Activated CD4-positive, alpha-beta T cell treated with anti-CD3 and anti-CD28 coated beads, Interleukin-2, Interleukin-4, amounts not matched to agents 100 ng/mL and 50 ng/mL, durations not matched to agents 16 hours and 8 hours (primary cell): ENCODE data around the gene ZDHHC9.
A peak's percentile ranks its signal among the peaks of the same experiment; 100 is the strongest.
"Not testable (repeated sequence)": the region's sequence is repeated elsewhere in the genome, so short reads cannot be mapped to it uniquely, and the experiment has no call there.

Experiments
- DNase-seq: peaks from one replicate; pipeline ENCODE4 v3.0.0-alpha.2; 2020; ENCODE audit warnings: low spot score

Gene ZDHHC9

DNA sequence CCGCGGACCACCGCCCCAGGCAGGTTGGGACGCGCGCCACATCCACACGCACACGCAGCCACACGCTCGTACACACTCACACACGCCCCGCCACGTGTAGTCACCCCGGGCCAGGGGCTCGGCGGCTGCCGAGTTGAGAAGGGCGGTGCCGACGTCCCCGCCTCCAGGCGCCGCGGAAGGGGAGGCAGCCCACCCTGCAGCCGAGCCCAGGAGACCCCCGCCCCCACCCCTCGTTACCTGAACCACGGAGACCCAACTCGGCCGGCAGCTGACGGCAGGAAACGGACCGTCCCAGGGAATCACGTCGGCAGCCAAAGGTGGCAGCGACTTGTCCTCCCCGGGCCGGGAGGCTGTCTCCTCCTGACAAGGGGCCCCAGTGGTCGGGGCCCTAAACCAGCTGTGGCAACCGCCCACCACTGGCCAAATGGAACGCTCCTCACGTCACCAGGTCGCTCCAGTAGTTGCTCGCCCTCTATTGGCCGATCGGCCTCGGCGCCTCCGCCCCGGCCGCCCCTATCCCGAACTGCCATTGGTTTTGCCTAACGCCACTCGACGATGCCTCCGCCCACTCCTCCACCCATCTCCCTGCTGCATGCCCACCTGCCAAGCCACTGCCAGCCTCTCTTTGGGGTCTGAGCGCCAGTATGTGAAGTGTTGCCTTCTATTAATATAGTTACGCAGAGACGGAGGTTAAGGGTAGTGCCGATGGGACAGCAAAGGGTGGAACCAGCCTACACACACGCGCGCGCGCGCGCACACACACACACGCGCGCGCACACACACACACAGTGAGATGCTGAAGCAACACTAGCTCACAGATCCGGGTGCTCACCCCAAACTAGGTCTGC is at the start of gene ZDHHC9:
ZDHHC9 (minus strand) TSS at position 428 of the 848 bp plus-strand sequence. CDS start 1,941 bp downstream, outside the sequence.
- peak; percentile 87 for DNase-seq

DNA sequence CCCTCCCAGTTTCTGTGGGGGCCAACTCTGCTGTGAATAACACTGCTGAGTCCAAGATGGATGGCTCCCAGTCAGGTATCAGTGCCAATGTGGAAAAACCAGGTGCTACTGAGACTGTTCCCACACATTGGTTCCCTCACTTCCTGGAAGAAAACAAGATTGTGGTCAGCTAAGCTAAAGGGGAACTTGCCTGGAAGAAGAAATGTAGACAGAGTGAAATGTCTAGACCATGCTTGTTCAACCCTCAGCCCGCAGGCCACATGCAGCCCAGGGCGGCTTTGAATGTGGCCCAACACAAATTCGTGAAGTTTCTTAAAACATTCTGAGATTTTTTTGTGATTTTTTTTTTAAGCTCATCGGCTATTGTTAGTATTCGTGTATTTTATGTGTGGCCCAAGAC is 33.7 kb upstream of the ZDHHC9 start:
- no peak for DNase-seq

DNA sequence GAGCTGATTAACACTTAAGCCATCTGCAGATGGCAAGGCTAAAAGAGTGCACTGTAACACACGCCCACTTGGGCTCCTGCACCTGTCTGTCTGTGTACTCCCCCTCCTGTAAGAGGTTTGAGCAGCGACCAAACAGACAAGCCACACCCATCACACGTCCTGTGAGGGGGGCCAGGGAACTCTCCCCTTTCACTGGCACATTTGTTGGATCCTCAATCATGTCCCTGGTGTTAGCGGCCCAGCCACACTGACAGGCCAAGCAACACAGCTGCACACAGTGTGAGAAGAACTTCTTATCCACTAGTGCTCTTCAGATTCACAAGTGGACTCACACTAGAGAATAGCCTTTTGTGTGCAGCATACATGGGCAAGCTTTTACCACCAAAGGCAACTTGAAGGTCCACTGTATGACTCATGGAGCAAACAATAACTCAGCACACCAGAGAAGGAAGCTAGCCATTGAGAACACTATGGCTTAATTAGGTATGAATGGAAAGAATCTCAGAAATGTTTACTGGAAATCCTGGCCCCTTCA is 33.2 kb upstream of the ZDHHC9 start:
- no peak for DNase-seq

DNA sequence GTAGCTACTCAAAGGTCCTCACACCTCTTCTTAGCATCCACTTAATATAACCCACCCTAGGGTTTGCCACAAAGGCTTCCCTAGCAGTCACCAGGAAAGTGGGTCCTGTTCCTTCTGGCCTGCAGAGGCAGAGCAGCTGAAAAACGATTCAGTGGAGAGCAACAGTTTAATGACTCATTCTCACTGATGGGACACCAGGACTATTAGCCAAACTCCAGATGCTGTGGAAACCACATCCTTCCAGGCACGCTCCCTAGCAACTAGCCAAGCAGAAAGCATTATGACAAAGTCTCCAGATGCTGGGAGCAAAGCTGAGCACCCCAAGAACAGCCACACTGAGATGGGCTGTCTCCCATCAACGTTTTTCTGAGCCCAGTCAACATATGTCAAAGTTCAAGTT is 32.0 kb upstream of the ZDHHC9 start:
- DNase-seq, result no peak

DNA sequence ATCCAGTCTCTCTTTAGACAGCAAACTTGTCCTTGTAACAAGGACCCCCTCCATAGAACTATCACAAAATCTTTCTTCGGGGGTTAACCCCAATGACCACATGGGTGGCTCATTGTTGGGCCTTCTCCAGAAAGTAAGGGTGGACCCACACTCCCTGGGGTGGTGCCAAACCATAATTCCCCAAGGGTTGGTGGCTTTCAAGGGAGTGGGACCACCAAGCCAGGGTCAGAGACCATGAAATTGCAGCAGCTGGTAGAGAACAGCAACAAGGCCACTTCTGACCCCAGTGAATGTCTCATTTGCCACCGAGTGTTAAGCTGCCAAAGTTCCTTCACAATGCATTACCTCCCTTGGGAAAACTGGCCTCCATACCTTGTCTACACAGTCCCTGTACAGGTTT is 28.8 kb upstream of the ZDHHC9 start:
- no peak for DNase-seq

DNA sequence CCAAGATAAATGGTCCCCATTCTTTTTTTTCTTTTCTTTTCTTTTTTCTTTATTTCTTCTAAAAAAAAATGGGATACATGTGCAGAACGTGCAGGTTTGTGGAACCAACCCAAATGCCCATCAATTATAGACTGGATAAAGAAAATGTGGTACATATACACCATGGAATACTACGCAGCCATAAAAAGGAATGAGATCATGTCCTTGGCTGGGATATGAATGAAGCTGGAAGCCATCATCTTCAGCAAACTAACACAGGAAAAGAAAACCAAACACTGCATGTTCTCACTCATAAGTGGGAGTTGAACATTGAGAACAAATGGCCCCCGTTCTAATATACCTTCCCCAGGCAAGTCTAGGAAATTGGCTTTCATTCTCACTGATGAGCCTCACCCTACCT is 22.6 kb upstream of the ZDHHC9 start:
- DNase-seq, result not testable (repeated sequence)

DNA sequence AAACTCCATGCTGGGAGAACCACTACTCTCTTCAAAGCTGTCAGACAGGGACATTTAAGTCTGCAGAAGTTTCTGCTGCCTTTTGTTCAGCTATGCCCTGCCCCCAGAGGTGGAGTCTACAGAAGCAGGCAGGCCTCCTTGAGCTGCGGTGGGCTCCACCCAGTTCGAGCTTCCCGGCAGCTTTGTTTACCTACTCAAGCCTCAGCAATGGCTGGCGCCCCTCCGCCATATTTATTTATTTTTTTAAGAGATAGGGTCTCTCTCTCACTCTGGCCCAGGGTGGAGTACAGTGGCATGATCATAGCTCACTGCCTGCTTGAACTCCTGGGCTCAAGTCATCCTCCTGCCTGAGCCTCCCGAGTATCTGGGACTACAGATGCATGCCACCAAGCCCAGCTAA is 15.4 kb upstream of the ZDHHC9 start:
- DNase-seq, result not testable (repeated sequence)

DNA sequence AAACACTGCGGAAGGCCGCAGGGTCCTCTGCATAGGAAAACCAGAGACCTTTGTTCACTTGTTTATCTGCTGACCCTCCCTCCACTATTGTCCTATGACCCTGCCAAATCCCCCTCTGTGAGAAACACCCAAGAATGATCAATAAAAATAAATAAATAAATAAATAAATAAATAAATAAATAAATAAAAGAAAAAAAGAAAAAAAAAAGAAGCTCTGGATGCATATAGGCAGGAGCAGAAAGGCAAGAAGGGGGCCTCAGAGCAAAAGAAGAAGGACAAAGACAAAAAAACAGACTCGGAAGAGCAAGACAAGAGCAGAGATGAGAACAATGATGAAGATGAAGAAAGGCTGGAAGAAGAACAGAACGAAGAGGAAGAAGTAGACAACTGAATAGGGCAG is 8.1 kb upstream of the ZDHHC9 start:
- not testable (repeated sequence) for DNase-seq

DNA sequence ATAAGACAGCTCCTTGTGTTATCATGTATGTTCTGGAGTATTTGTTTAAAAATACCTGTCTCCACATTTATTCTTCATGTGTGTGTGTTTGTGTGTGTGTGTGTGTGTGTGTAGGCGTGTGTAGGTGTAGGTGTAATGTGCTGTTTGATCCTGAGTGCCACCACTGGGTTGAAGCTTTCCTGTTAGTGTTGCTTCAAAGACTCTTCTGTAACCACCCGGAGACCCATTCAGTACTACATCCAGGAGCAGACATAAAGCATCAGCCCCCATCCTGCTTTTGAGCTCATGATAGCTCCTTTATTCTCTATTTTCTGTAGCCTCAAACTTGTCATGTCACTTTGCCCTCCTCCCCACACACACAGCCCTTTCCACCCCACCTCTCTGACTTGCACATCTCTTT is 3.0 kb upstream of the ZDHHC9 start:
- no peak for DNase-seq

DNA sequence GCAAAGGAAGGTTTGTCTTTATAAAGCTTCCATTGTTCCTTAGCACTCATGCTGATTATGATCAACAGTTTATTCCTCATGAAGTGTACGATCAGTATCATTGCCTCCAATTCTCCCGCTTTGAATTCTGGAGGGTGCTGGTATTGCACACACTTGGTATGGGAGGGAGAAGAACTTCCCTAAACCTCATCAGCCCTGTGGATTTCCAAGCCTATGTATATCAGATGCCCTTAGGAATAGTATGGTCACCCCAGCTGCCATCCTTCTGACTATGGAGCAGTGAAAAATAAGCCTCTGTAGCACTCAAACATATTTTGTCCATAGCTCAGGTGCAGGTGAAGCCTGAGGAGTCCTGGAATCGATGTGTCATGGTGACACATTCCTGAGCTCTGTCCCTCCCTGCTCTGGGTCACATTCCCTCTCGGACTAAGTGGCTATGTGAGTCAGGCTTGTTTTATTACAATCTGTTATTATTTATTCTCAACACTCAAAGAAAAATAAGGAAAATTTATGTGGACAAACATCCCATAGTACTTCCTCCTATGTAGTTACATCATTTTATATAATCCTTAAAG is 2.0 kb upstream of the ZDHHC9 start:
- DNase-seq, result no peak

DNA sequence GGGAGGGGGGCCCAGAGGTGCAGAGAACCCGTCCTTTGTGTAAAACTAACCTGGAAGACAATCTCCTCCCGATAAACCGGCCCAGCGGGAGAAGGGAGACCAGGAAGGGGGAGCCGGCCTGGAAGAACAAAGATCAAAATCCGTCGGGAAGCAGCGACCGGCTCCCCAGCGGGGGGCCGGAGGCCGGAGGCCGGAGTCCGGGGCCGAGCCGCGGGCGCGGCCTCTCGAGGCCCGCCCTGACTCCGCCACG is 552 bp downstream of the ZDHHC9 start:
- no peak for DNase-seq

DNA sequence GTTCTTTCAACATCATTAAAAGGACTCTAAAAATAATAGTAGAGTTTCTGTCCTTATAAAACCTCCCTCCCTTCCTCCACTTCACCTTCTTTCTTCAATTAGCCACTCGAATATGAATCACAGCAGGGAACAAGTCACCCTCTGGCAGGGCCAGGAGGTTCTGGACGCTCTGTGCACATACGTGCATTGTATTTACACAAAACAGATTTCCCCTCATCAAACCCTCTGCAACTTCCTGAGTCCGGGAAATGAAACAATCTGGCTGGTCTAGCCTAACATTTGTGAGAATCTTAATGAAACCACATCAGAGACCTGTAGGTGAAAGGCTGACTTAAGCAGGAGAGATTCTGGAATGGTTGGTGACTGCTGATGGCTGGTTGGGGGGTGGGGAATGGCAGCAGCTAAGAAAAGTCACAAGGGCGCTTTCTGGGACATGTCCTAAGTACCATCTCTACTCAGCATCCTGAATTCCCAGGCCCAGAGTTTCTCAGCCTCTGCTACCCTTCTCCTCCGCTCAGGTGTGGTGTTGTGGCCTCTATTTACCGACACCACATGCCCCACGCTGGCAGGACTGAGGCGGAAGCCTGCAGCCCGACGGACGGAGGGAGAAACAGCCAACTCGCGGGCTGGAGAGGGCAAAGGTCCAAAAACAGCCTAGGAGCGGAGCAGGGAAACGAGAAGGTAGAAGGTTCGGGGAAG is 1.0 kb downstream of the ZDHHC9 start:
- DNase-seq, result no peak

DNA sequence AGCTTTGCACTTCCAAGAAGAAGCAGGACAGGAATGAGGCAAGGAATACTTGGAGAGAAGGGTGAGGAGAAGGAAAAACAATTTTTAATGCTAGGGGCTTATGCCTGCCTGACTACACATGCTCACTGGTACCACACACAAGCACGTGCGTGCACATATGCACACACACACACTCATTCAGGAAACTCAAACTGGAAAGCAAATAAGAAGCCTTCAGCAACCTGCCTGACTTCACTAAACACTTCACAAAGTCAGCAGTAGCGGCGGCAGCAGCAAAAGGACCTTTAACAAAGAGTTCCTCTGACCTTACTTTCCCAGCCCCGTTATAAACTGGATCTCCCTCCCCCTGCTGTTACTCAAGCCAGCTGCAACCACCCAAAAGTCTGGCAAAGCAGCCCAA is 3.3 kb downstream of the ZDHHC9 start:
- no peak for DNase-seq

DNA sequence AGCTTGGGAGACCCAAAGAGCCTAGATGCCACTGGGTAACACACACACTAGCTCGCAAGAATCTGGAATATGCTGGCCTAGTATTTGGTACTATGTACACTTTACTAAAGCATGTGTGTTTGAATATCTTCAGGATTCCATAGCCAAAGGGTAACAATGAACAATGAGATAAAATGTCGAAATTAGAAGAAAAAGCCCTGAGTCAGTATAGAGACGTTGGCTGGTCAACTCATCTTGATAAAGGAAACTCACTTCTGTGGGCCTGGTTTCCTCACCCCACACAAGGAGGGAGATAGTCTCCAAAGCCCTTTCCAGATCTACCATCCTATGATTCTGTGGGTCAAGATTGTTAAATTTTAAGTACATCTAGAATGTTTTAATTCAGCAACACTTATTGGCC is 6.9 kb downstream of the ZDHHC9 start:
- no peak for DNase-seq

DNA sequence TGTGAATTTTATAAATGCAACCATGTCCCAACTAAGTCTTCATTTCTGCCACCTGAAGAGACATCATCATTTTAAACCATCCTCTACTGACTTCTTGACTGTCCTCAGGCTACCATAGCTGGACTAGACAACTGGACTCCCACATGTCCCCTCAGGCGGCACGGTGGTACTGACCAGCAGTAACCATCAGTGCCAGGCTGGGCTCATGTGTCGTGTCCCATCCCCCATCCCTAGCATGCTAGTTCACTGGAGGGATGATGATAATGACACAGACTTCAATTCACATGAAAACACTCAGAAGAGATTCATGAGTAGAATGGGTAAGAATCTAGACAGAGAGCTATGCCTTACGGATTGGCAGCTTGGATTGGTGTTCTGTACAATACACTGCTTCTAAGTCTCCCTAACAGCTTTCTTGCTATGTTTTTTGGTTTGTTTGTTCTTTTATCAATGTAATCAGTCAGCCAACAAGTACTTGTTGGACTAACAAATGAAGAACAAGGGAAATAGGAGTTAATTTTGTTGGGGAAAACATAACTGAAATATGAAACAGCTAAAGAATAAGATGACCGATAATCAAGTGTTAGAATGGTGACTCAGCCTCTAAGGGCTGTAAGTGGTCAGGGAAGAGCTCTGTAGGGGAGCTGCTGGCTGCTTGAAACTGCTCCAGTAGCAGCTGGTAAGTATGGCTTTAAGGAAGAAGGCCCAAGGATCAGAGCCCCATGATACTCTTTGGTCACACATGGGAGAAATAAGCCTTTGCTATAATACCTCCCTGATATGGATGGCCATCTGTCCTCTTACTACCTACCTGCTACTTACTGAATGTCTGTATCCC is 10.3 kb downstream of the ZDHHC9 start:
- DNase-seq, result no peak

DNA sequence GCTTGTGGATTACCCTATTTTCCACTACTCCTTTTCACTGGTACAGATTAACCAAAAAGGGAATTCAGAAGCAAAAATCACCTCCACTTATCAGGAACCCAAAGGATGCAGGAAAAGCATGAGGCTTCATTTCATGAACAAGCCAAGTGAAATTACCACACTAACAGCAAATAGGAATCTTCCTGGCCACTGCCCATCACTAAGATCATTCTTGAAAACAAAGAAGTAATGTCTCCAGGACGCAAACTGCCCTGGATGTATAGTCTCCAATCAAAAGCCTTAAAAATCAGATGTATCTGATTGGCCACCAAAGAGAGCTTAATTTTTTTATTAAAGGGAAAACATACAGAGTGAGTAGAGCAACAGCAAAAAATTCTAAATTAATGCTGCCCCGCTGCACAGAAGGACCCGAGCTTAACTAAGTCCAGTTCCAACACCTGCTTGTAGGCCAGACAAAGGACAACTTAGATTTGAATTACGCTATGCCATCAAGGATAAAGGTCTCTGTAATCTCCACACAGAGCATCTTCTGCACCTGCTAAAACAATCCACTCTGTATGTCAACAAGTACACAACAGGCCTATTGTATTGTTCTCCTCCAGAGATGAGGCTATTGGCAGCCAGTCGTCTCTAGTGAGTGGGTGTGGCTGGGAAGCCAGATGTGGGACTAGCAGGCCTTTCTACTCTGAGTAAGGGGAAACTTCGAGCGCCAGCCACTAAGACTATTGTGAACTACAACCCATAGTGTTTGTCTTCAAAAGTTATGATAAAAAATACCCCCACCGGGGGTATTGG is 12.4 kb downstream of the ZDHHC9 start:
- no peak for DNase-seq

DNA sequence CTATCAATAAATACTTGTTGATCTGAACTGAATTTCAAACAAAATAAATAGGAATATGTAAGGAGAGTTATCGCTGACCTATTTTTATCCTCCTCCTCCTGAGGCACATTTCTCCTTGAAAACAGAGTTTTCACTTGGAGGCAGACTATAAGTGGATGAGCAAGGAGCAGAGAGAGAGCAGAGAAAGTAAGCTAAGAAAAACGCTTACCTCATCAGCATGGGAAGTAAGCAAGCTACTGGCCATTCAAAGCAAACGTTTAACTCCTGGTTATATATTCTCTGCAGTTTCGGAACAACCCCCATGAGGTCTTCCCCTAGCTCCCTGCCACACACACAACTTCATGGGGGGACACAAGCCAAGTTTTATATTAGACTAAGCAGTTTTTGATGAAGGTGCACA is 13.2 kb downstream of the ZDHHC9 start:
- DNase-seq, result no peak

DNA sequence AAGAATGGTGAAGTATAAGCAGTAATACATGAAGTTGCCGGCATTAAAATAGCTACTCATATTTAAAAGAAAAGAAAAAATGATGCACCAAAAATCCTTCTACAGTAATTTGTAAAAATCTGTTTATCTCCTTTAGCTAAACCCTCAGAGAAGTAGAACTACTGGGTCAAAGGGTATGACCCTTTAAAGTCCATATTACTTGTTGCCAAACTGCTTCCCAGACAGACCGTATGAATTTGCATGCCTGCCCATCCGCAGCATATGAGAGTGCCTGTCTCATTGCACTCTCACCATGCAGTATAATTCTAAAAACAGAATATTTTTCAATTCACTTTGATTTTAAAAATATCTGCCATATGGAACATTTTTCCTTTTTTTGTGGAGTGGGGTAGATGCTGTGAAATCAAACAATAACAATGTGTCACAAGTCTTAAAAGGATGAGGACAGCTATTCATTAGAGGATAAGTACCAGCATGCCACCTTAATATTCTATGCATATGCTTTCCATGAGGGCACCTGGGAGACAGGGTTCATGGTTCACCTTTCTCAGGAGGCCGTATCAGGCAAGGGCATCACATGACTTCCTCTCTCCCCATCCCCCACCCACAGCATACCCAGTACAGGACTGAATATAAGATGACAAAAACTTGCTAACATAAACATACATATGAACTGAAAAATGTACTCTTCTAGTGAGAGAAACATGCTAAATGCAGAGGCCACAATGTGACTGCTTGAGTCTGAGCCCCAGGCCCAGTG is 17.8 kb downstream of the ZDHHC9 start:
- DNase-seq, result no peak

DNA sequence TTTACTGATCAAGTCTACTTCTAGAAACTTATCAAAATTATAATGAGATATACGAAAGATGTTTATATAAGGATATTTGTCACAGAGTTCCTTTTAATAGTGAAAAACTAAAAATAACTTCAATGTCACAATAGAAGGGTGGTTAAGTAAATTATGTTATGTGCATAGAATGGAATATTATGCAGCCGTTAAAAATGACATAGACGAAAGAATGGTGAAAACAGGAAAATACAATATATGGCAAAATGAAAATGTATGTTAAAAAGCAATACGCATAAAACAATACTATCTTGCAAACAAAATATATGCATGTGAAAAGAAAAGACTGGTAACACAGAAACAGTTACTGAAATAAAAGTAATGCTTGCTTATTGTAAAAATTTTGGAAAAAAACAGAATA is 19.1 kb downstream of the ZDHHC9 start:
- DNase-seq, result no peak

DNA sequence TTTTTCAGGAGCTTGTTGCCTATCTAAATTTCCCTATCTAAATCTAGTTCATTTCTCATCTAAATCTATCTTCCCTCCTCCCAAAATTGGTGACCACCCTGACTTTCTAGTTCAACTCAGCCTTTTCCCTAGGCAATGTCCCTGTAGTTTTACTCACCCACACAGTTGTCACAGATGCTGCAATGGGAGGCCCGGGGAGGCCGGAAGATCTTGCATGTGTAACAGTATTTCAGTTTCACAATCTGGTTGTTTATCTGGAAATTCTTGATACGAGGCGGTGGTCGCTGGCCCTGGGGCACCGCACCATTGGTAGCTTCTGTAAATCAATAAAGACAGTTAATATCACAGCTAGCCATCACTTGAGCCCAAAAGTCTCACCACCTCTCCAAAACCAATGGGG is 20.2 kb downstream of the ZDHHC9 start:
- no peak for DNase-seq

DNA sequence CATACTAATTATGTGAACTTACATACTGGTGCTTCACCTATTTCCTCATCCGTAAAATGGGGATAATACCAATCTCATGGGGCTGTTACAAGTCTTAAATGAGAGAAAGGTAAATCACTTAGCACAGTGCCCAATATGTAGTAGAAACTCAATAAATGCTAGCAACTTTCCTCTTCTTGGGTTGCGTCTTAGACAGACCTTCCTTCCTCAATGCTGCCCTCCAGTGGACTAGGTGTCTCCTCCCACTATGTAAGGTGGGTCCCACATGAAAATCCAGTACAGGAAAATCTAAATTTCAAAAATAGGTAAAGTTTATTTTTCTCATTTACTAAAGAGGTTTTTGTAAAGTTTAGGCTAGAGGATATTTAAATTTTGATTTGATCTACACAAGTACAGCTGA is 20.6 kb downstream of the ZDHHC9 start:
- DNase-seq, result peak; percentile 58
